ENCODE results near the gene IGF2BP3. TPM values are rescaled to one million over a fixed set of nuclear protein-coding genes. Genes with fewer than 3 reads are reported as not detected.

IGF2BP3 gene
- polyA plus RNA-seq, 6 donors from 2014 or later, result 0.35 to 1.8 (median 0.75) TPM; not detected in 1

- ATAC-seq (ENCODE audit: low read depth in 2 of 2), result peak; percentile 98
Measured at GRCh38 chr7:23298885-23299769, 171.2 kb downstream of the IGF2BP3 start, which contains the start of gene MALSU1. Gene MALSU1 (plus strand): TSS chr7:23299339. CDS start chr7:23299353, 14 bp downstream.

GRCh38 chr7:23298141-23298881, 172.0 kb downstream of the IGF2BP3 start:
- ATAC-seq (ENCODE audit: low read depth in 2 of 2) (no peak), DNase-seq (no peak)
- Mint-ChIP-seq H3K4me1 (peaks cover 38 to 46% (median 39%) of the 10 kb centered on the region in 3 donors), H3K4me3 (peak overlapping the region; percentile 87 to 96 (median 91)), H3K27ac (peak overlapping the region; percentile 93 to 98 (median 96)), H3K36me3 (peaks cover 11 to 25% of the 10 kb centered on the region in 2 donors), H3K27me3 (peaks cover 5 to 12% (median 12%) of the 10 kb centered on the region in 3 donors), H3K9me3 (peaks cover 0 to 5% (median 0%) of the 10 kb centered on the region in 7 donors)

More at GRCh38 chr7:23298885-23299769, 171.2 kb downstream of the IGF2BP3 start, which contains the start of gene MALSU1:
- DNase-seq, result peak; percentile 94
- H3K36me3 Mint-ChIP-seq, result peaks cover 12 to 26% of the 10 kb centered on the region in 2 donors
- H3K4me1 Mint-ChIP-seq, result peaks cover 38 to 54% (median 40%) of the 10 kb centered on the region in 3 donors
- peaks cover 0 to 5% (median 0%) of the 10 kb centered on the region in 7 donors for H3K9me3 Mint-ChIP-seq
- H3K4me3 Mint-ChIP-seq, result peak within 1 kb of the TSS; percentile 87 to 96 (median 91)
- peaks cover 5 to 12% (median 12%) of the 10 kb centered on the region in 3 donors for H3K27me3 Mint-ChIP-seq
- H3K27ac Mint-ChIP-seq, result peak within 1 kb of the TSS; percentile 93 to 98 (median 96)

- Mint-ChIP-seq H3K4me1 (peaks cover 17 to 21% (median 19%) of the 10 kb centered on the region in 3 donors), H3K27ac (peak overlapping the region in 1 of 6 donors; percentile 28), H3K4me3 (no peak overlapping the region), H3K9me3 (peaks cover 0 to 5% (median 0%) of the 10 kb centered on the region in 7 donors), H3K27me3 (peaks cover 9 to 27% (median 20%) of the 10 kb centered on the region in 3 donors), H3K36me3 (peaks cover 0 to 8% of the 10 kb centered on the region in 2 donors)
- ATAC-seq (ENCODE audit: low read depth in 2 of 2) (no peak), DNase-seq (no peak)
Measured at GRCh38 chr7:23295401-23295697, 174.9 kb downstream of the IGF2BP3 start.

GRCh38 chr7:23294549-23295400, 175.5 kb downstream of the IGF2BP3 start:
- Mint-ChIP-seq H3K27me3 (peaks cover 9 to 27% (median 20%) of the 10 kb centered on the region in 3 donors), H3K4me3 (peak overlapping the region in 1 of 8 donors; percentile 21), H3K36me3 (peaks cover 0 to 8% of the 10 kb centered on the region in 2 donors), H3K4me1 (peaks cover 12 to 16% (median 13%) of the 10 kb centered on the region in 3 donors), H3K9me3 (peaks cover 0 to 5% (median 0%) of the 10 kb centered on the region in 7 donors), H3K27ac (peak overlapping the region in 1 of 6 donors; percentile 28)
- DNase-seq, result no peak
- no peak for ATAC-seq (ENCODE audit: low read depth in 2 of 2)

GRCh38 chr7:23293500-23294073, 176.7 kb downstream of the IGF2BP3 start:
- ATAC-seq (ENCODE audit: low read depth in 2 of 2) (no peak), DNase-seq (no peak)
- no peak overlapping the region for H3K27ac Mint-ChIP-seq
- peaks cover 0 to 5% (median 0%) of the 10 kb centered on the region in 7 donors for H3K9me3 Mint-ChIP-seq
- no peak overlapping the region for H3K4me3 Mint-ChIP-seq
- peaks cover 9 to 27% (median 20%) of the 10 kb centered on the region in 3 donors for H3K27me3 Mint-ChIP-seq
- H3K36me3 Mint-ChIP-seq, result peaks cover 0 to 8% of the 10 kb centered on the region in 2 donors
- peaks cover 0 to 6% (median 5%) of the 10 kb centered on the region in 3 donors for H3K4me1 Mint-ChIP-seq

GRCh38 chr7:23292623-23293022, 177.7 kb downstream of the IGF2BP3 start:
- peaks cover 0 to under 1% (median 0%) of the 10 kb centered on the region in 3 donors for H3K4me1 Mint-ChIP-seq

GRCh38 chr7:23291957-23292560, 178.2 kb downstream of the IGF2BP3 start:
- no peak for DNase-seq
- Mint-ChIP-seq H3K36me3 (no peaks in the 10 kb centered on the region), H3K4me1 (no peaks in the 10 kb centered on the region), H3K27me3 (peaks cover 9 to 27% (median 20%) of the 10 kb centered on the region in 3 donors), H3K27ac (no peak overlapping the region), H3K9me3 (no peaks in the 10 kb centered on the region), H3K4me3 (no peak overlapping the region)
- ATAC-seq (ENCODE audit: low read depth in 2 of 2), result no peak

More at GRCh38 chr7:23292623-23293022, 177.7 kb downstream of the IGF2BP3 start:
- DNase-seq, result no peak
- Mint-ChIP-seq H3K27me3 (peaks cover 9 to 27% (median 20%) of the 10 kb centered on the region in 3 donors), H3K36me3 (peaks cover 0 to 2% of the 10 kb centered on the region in 2 donors), H3K4me3 (no peak overlapping the region), H3K9me3 (no peaks in the 10 kb centered on the region), H3K27ac (no peak overlapping the region)
- ATAC-seq (ENCODE audit: low read depth in 2 of 2), result no peak

GRCh38 chr7:23290993-23291392, 179.3 kb downstream of the IGF2BP3 start:
- Mint-ChIP-seq H3K4me3 (no peak overlapping the region), H3K27me3 (peaks cover 9 to 17% (median 14%) of the 10 kb centered on the region in 3 donors), H3K9me3 (no peaks in the 10 kb centered on the region), H3K36me3 (no peaks in the 10 kb centered on the region), H3K4me1 (no peaks in the 10 kb centered on the region), H3K27ac (no peak overlapping the region)
- no peak for DNase-seq
- no peak for ATAC-seq (ENCODE audit: low read depth in 2 of 2)

- Mint-ChIP-seq H3K27me3 (peaks cover 3 to 12% (median 7%) of the 10 kb centered on the region in 3 donors), H3K4me1 (no peaks in the 10 kb centered on the region), H3K36me3 (no peaks in the 10 kb centered on the region), H3K9me3 (peaks cover 0 to 4% (median 0%) of the 10 kb centered on the region in 7 donors), H3K4me3 (no peak overlapping the region), H3K27ac (peak overlapping the region in 1 of 6 donors; percentile 66)
- no peak for ATAC-seq (ENCODE audit: low read depth in 2 of 2)
- no peak for DNase-seq
Measured at GRCh38 chr7:23287612-23288011, 182.7 kb downstream of the IGF2BP3 start.

GRCh38 chr7:23285657-23286646, 184.3 kb downstream of the IGF2BP3 start:
- Mint-ChIP-seq H3K27ac (peak overlapping the region in 2 of 6 donors; percentile 36 to 80), H3K9me3 (peaks cover 0 to 4% (median 0%) of the 10 kb centered on the region in 7 donors), H3K4me1 (no peaks in the 10 kb centered on the region), H3K27me3 (peaks cover 0 to 2% (median 0%) of the 10 kb centered on the region in 3 donors), H3K4me3 (no peak overlapping the region), H3K36me3 (no peaks in the 10 kb centered on the region)
- ATAC-seq (ENCODE audit: low read depth in 2 of 2) (no peak), DNase-seq (no peak)

GRCh38 chr7:23284871-23285270, 185.4 kb downstream of the IGF2BP3 start:
- DNase-seq (no peak), ATAC-seq (ENCODE audit: low read depth in 2 of 2) (no peak)
- Mint-ChIP-seq H3K4me1 (no peaks in the 10 kb centered on the region), H3K27ac (no peak overlapping the region), H3K36me3 (no peaks in the 10 kb centered on the region), H3K4me3 (no peak overlapping the region), H3K9me3 (peaks cover 0 to 4% (median 0%) of the 10 kb centered on the region in 7 donors), H3K27me3 (no peaks in the 10 kb centered on the region)

Measured in naive B cell (primary cell).